ENCODE results near the gene THBS1.

The THBS1 gene

DNA sequence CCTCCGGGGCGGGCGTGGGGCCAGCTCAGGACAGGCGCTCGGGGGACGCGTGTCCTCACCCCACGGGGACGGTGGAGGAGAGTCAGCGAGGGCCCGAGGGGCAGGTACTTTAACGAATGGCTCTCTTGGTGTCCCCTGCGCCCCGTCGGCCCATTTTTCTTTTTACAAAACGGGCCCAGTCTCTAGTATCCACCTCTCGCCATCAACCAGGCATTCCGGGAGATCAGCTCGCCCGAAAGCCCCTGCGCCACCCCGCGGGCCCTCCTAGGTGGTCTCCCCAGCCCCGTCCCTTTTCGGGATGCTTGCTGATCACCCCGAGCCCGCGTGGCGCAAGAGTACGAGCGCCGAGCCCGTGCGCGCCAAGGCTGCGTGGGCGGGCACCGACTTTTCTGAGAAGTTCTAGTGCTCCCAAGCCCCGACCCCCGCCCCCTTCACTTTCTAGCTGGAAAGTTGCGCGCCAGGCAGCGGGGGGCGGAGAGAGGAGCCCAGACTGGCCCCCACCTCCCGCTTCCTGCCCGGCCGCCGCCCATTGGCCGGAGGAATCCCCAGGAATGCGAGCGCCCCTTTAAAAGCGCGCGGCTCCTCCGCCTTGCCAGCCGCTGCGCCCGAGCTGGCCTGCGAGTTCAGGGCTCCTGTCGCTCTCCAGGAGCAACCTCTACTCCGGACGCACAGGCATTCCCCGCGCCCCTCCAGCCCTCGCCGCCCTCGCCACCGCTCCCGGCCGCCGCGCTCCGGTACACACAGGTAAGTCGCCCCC is at the start of gene THBS1:
THBS1 (plus strand) TSS at position 595 of the 757 bp plus-strand sequence. CDS start 779 bp downstream, outside the sequence.
- peak; percentile 24 to 39 for DNase-seq (ENCODE audit: low read depth in 2 of 2)

DNA sequence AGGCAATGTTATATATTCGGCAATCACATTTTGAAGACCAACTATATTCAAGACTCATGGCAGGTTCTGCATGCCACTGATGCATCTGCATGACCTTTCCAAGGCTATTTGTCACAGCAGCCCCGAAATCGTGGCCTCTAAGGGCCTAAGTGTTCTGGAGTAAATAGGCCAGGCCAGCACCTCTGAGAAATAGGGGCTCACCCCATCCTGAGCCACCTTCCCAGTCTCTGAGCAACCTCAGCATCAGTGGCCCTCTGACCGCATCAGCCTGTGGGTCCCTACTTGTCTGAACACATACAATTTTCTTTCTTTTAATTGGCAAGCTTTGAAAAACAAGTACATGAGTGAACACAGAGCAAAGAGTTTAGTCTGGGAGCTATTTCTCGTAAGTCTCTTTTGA is 45.9 kb upstream of the THBS1 start:
- DNase-seq (ENCODE audit: low read depth in 2 of 2) = no peak

DNA sequence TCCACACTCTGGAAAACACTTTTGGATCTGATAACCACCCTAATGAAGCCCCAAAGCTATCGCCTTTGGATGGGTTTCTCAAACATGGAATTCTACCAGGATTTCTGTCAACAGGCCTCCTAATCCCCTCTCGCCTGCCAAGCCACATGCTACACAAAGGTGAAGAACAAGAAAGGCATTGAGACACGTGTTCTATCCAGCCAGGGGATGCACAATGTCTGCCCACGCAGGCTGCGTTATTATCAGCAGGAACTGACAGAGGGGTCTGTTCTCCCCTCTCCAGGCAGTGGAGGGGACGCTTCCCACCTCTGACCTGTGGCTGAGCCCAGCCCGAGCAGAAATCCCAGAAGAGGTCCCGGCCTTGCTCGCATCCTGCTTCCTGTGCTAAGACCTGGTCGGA is 45.4 kb upstream of the THBS1 start:
- DNase-seq (ENCODE audit: low read depth in 2 of 2) = no peak

DNA sequence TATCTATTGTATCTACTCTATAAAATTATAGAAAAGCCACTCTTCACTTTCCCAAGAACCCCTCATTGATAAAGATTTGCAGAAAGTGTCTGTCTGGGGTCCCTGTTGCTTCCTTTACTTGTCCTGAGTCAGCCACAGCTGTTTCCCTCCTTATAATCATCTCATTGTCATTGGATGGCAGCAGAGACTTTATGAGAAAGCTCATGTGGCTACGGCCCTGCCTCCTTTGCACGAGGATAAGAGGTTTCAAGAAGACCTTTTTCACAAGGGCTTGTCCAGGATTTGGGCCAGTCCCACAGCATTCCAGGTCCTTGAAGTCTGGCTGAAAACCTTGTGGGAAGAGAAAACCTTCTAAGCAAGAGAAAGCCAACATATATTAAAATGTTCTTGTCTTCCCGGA is 41.9 kb upstream of the THBS1 start:
- no peak for DNase-seq (ENCODE audit: low read depth in 2 of 2)

DNA sequence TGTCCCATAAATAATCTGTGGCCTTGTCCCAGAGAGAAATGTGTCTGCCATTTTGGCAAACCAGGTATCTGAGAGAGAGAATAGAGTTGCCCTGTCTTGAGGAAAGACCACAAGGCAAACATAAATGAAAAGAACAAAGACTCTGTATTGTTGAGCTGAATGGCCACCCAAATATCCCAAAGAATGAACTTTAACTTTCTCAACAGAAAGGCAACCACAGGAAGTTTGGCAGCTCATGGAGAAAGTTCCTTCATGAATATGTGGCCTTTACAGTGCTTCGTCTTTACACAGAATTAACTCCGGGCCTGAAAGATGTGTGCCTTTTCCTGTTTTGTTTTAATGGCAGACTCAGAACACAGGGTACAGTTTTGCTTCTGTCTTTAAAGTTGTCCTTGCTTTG is 41.4 kb upstream of the THBS1 start:
- DNase-seq (ENCODE audit: low read depth in 2 of 2) = no peak

DNA sequence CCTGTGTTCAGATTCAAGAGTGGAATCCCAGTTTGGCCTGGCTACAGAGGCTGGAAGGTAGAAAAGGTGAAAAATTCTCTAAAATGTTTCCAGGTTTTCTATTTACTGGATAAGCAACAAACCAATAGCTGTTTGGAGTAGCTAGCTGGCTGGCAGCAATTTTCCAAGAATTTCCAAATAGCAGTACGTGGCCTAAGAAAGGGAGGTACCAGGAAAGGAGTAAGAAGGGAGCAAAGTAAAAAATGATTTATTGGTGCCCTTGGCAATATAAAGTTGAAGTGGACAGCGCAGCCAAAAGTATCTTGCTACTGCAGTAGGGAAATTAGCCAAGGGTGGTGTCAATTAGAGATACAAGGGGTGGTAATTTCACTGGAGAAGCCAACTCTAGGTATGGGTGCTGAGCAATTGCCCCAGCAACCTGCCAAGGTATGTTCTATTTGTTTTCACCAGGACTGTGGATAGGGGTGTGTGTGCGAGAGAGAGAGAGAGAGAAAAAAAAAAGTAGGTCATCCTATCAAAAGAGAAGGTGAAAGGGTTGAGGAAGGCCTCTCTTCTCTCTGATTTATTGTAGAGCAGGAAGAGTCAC is 40.8 kb upstream of the THBS1 start:
- DNase-seq (ENCODE audit: low read depth in 2 of 2) = no peak

- no peak for DNase-seq (ENCODE audit: low read depth in 2 of 2)
Observed at GRCh38 chr15:39542385-39543065, 38.4 kb upstream of the THBS1 start.

- DNase-seq (ENCODE audit: low read depth in 2 of 2) = no peak
Observed at GRCh38 chr15:39543651-39544050, 37.2 kb upstream of the THBS1 start.

DNA sequence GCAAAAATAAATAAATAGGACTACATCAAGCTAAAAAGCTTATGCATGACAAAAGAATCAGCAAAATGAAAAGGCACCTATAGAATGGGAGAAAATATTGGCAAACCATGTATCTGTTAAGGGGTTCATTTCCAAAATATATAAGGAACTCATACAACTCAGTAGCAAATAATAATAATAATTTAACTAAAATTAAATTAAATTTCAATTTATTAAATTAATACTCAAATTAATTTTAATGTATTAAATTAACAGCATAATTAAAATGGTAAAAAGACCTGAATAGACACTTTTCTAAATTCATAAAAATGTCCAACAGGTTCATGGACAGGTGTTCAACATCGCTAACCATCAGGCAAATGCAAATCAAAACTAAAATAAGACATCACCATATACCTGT is 34.0 kb upstream of the THBS1 start:
- no peak for DNase-seq (ENCODE audit: low read depth in 2 of 2)

DNA sequence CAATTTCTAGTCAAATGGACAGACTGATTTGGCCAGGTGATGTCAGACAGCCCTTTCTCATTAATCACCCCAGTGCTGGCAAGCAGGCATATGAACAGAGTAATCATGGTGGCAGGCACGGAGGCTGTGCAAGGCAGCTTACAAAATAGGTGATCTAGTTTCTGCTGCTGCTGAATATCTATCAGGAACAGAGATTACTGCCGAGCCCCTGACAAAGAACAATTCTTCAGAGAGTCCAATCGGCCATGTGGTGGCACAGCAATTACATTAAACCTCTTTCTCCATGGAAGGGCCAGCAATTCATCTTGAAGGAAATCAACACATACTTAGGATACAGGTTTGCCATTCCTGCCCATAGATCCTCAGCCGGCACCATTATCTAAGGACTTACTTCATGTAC is 32.3 kb upstream of the THBS1 start:
- no peak for DNase-seq (ENCODE audit: low read depth in 2 of 2)

DNA sequence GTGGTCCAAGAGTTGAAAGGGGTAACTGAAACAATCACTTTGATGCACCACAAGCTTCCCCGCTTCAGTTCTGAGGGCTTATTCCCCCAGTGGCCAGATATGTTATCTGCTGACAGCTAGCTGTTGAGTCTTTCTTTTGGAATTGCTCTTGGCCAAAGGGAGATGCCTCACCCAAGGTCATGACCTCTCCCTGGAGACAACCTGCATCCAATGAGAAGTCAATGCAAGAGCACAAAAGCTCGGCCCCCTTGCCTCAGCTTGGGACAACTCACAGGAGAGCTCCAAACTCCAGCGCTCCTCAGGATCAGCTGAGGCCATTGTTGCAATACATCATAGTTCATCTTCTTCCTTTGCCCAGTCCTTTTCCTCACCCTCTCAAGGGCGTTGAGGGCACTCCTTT is 31.0 kb upstream of the THBS1 start:
- DNase-seq (ENCODE audit: low read depth in 2 of 2) = no peak

GRCh38 chr15:39551476-39551875 is 29.4 kb upstream of the THBS1 start:
- DNase-seq (ENCODE audit: low read depth in 2 of 2) = no peak

DNA sequence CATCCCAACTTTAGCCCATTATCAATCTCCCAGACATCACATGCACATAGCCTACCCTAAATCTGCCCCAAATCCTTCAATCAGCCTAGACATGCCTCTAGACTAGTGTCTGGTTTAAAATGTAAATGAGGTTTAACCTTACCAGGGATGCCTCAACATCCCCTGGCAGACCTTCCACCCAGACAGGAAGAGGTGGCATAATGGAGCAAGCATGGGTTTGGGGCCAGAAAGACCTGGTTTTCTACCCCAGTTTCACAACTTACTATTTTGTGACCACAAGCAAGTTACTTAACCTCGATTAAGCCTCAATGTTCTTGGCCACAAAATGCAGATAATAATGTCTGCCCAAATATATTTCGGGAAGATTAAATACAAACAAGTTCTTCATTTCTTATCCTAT is 28.3 kb upstream of the THBS1 start:
- no peak for DNase-seq (ENCODE audit: low read depth in 2 of 2)

GRCh38 chr15:39553947-39554693 is 26.8 kb upstream of the THBS1 start:
- no peak for DNase-seq (ENCODE audit: low read depth in 2 of 2)

DNA sequence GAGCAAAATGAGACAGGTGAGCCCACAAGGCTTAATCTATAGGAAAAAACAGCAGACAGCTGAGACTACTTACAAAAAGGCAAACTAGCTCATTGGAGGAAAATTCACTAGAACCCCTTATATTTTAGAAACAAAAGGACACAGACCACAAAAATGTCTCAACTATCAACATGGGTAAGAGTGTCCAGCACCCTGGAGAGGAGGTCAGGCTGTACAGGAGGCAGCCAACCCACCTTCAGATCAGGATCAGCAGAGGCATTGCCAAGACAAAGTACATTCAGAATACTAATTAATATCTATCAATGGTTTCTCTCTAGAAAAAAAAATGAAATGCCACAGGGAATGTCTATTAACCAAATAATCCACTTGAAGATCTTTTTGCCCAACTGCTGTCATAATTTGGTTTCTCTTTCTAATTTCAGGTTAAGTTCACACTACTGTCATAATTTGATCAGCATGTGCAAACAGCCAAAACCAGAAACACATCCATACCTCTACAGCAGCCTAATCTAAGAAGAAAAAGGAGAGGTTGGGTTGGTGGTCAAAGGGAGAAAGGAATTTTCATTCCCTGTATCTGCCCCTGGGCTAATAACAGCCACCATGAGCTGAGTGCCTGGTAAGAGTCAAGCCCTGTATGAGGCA is 26.0 kb upstream of the THBS1 start:
- no peak for DNase-seq (ENCODE audit: low read depth in 2 of 2)

GRCh38 chr15:39555885-39556284 is 25.0 kb upstream of the THBS1 start:
- no peak for DNase-seq (ENCODE audit: low read depth in 2 of 2)

DNA sequence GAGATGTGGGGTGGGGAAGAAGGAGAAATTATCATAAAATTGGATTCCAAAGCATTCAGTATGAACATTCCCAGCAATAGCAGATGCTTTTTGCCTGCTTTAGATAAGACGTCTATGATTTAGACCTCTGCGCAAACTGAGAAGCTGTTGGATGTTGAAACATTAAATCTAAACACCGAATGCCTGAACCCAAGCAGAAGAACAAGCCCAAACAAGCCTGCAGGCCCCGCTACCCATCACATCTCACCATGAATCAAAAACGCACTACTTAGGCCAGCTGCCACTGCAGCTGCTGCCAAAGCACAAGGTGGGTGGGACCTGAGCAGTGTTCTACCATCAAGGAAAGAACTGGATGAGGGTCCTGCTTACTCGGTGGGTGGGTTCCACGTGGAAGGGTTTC is 24.4 kb upstream of the THBS1 start:
- no peak for DNase-seq (ENCODE audit: low read depth in 2 of 2)

DNA sequence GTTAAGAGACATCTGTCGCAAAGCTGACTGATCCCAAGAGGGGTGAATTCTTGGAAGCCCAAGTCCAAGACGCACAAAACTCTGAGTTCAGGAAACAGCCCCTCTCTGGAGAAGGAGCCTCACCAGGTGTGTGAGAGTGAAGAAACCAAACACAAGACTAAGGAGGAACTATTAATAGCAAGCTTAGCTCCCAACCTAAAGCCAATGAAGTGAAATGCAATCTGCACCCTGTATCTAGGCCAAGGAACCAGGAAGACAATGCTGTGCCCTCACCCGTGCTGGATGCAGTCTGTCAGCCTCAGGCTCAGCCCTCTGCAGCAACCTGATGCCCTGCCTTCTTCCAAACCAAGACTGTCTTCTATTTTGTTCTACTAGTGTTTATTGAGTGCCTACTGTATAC is 22.5 kb upstream of the THBS1 start:
- no peak for DNase-seq (ENCODE audit: low read depth in 2 of 2)

- no peak for DNase-seq (ENCODE audit: low read depth in 2 of 2)
Observed at GRCh38 chr15:39564972-39565665, 15.8 kb upstream of the THBS1 start.

GRCh38 chr15:39565851-39566250 is 15.0 kb upstream of the THBS1 start:
- no peak for DNase-seq (ENCODE audit: low read depth in 2 of 2)

- DNase-seq (ENCODE audit: low read depth in 2 of 2) = no peak
Observed at GRCh38 chr15:39573287-39573686, 7.6 kb upstream of the THBS1 start.
